AG20443 (cell line): Measurements from ENCODE around the gene HTR3D.
"Not testable (repeated sequence)": the region's sequence is repeated elsewhere in the genome, so short reads cannot be mapped to it uniquely, and the experiment has no call there.

Experiments
- DNase-seq: peaks from one replicate; pipeline ENCODE4 v3.0.0; 2012; ENCODE audit warnings: low spot score, mixed read lengths

The HTR3D gene, protein sequence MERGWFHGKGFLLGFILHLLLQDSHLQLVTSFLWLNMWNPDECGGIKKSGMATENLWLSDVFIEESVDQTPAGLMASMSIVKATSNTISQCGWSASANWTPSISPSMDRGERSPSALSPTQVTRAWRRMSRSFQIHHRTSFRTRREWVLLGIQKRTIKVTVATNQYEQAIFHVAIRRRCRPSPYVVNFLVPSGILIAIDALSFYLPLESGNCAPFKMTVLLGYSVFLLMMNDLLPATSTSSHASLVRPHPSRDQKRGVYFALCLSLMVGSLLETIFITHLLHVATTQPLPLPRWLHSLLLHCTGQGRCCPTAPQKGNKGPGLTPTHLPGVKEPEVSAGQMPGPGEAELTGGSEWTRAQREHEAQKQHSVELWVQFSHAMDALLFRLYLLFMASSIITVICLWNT

GRCh38 chr3:184031187-184031792 lies at the start of gene HTR3D:
Gene HTR3D (plus strand): TSS chr3:184031742. CDS start chr3:184031742, 0 bp downstream.
- no peak for DNase-seq

DNA sequence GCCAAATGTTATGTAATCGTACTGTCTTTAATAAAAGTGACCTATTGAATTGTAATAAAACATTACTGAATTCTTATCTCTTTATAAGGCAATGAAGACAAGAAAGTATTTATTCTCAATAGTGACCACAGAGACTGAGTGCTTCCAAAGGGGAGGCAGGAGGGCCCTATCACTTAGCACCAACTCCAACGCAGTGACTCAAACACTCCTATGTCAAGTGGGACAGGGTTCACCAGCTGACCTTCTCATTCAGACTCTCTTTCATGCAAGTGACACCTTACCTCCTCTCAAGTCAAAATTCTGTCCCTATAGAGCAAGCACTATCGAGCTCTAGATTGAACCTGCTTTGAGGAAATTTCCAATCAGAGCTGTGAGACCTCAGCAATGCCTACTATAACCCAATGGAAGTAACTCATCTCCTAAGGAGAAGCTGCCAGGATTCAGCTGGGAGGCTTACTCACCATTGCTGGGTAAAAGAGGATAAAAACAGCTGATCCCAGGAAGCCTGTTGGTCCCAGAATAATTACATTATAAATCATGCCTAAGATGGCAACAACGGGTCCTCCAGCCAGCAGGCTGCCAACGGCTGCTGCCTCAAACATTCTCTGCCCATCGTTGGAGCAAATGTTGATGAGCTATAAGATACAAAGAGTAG lies 49.4 kb upstream of the HTR3D start:
- DNase-seq = no peak

DNA sequence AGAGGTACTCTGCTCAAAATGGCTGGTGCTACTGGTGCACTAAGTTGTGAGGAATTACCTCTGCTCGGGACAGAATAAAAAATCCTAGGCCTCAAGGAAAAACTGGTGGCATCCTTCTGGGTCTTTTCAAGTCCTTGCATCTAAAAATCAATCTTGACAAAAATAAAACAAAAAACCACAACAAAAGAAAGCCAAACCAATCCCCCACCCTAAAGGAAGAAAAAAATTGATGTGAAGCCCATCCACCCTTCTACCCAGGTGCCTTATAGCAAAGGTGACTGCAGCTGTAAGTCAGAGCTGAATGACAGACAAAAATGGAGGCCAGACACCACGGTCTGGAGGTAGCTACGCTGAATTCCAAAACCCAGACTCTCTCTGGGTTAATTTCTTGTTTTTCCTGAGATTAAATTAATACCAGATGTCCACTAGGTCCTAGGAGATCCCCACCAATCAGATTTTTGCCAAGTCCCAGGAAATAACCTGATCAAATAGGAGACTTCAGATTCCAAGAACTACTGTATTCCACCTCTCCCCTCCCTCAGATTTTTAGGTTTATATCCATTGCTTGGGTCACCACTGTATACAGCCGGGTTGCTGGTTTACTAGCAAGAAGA lies 47.3 kb upstream of the HTR3D start:
- peak; percentile 28 for DNase-seq

DNA sequence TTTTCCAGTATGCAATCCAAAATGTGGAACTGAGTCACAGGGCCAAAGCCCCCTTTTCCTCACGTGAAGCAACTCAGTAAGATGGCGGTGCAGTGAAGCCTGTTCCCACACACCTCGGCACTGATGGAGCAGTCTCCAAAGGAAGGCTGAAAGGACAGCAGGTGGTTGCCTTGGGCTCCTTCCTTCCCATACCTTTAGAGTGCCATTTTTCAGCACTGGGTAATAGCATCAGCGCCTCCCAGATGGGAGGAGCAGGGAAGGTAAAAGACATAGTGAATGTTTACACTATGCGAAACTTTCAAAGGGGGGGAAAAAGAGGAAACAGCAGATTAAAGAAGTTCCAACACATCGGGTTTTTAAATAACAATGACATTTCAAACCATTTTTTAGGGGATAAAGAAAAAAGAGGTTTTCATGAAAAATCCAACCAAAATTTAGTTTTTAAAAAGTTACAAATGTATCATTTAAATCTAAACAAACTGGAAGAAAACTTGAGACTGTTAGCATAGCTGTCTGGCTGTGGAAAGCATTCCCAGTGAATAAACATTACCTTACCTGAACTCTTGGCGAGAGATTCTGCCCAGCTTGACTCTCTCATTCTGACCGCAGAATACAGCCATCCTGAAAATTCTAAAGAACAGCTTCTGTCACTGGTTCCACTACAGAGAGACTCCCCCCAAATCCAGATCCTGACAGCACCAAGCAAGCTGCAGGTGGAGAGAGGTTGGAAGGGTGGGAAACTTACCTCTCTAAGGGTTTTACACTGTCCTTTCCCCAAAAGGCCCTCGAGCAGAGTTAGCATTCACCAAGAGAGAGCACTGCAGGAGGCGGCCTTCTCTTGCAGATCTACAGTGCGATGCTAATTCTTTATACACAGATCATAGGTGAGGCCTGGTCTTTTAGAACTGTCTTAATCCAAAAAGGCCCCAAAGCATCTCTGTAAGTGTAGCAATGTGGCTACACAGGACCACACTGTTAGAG lies 46.5 kb upstream of the HTR3D start:
- DNase-seq = no peak

DNA sequence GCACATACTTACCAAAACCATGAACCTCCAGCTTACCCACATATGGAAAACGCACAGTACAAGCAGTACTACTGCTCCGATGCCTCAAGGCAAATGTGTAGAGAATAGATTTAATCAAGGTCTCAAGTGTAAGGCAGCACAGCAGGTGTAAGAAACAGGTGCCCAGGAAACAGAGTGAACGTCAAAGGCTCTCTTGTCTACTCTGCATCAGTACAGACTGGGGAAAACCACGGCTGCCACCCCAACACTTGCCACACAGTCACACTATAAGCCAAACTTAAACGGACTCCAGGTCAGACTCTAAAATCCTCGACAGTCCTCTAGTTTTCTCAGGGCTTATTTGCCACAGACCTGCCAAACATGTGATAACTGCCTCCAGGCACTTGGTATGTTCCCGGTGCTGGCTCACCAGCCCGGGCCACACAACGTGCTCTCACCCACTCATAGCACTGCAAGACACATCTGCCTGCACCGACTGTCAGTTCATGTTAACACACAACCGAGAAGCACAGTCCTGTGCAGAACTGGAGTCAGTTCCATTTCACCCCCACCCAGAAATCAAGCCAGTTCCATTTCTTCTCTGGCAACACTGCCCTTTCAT lies 44.4 kb upstream of the HTR3D start:
- no peak for DNase-seq

DNA sequence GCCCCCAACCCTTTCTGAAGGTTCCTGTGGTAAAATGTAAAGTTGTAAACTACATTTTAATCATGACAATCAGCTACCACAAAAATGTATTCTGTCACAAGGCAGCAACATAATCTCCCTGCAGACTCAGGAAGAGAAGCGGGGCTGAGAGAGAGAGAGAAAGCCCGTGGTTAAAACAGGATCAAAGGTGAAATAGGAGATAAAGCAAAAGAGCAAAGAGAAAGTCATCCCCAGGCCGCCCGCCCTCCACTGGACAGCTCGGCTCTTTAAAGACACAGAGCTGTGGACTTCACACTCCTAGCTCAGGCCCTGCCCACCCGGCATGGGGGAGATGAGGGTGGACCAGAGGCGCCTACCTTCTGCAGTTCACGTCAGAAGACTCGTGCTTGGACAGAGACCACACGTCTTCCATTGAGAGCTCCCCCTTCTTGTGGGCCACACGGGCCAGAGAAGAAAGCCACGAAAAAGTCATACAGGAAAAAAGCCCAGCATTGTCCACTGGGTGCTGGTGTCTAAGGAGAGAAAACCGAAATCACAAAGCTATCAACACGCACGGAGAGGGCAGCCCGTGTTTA lies 43.2 kb upstream of the HTR3D start:
- no peak for DNase-seq

- DNase-seq = no peak
Observed at GRCh38 chr3:183991403-183991802, 40.1 kb upstream of the HTR3D start.

- no peak for DNase-seq
Observed at GRCh38 chr3:184001761-184002160, 29.8 kb upstream of the HTR3D start.

DNA sequence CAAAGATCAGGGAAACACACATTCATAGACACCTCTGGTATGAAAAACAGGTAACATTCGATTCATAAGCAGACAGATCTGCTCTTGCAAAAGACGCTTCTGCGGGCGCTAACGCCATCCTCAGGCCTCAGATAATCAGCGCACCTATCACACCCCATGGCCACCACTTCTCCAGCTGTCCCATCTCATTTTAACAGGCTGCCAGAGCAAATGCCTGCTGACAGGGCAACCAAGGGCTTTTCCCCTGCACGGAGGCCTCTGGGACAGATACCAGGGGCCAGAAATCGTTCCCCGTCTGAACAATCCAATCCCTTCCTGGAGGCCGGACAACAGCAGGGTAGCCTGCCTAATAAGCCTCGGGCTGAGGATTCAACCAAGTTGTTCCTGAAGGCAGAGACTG lies 29.1 kb upstream of the HTR3D start:
- no peak for DNase-seq

- DNase-seq = peak; percentile 66
Observed at GRCh38 chr3:184003187-184003967, 28.2 kb upstream of the HTR3D start.

GRCh38 chr3:184004476-184004875 lies 27.1 kb upstream of the HTR3D start:
- DNase-seq = no peak

DNA sequence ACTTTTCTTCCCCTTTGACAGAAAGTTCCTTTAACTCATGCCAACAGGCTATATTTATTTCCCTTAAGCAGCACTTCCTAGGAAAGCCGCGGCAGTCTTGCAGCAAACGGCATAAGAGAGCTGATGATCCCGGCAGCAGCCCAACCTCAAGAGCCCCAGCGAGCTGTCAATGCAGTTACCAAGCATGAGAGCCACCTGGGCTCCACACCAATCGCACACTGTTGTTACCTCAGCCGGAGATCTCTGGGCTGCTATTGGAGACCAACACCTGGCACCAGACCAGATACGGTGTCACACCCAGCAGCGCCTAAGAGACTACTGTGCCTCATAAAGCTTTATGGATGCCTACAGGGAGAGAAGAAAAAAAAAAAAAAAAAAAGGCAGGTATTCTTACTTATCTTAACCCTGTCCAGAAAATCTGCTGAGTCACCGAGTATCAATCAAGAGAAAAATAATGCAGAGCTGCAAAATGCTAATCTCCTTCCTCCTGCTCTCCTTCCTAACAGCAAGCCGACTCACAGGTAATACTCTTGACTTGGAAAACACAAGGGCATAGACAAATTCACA lies 25.5 kb upstream of the HTR3D start:
- no peak for DNase-seq

- DNase-seq = not testable (repeated sequence)
Observed at GRCh38 chr3:184007143-184007813, 24.3 kb upstream of the HTR3D start.

- no peak for DNase-seq
Observed at GRCh38 chr3:184008161-184008560, 23.4 kb upstream of the HTR3D start.

DNA sequence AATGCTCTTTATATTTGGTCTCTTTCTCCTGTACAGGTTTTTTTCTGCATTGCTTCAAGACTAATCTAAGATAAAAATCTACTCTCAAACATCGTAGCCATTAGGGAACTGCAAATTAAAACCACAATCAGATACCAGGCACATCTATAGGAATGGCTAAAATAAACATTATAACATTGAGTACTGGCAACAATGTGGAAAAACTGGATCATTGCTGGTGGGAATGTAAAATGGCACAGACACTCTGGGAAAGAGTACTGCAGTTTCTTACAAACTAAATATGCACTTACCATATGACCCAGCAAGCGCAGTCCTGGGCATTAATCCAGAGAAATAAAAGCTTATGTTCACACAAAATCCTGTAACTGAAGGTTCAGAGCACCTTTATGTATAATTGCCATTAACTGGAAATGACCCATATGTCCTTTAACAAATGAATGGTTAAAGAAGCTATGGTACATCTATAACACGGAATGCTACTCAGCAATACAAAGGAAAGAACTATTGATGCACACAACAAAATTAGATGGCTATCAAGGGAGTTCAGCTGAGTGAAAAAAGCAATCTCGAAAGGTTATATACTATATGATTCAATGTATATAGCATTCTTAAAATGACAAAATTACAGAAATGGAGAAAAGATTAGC lies 20.2 kb upstream of the HTR3D start:
- no peak for DNase-seq

- no peak for DNase-seq
Observed at GRCh38 chr3:184011937-184012889, 19.3 kb upstream of the HTR3D start.

- no peak for DNase-seq
Observed at GRCh38 chr3:184015381-184016019, 16.0 kb upstream of the HTR3D start.
